Limb (tissue), 2 donors: ENCODE data around the gene ENDOU.

Experiments used
- DNase-seq, 2 donors: peaks; one replicate each; pipeline ENCODE4 v3.0.0-alpha.2; 2016; ENCODE audit errors: extremely low spot score in 2 of 2

Gene ENDOU

GRCh38 chr12:47722136-47722834 is 3.0 kb downstream of the ENDOU start:
- DNase-seq, result peak in 1 of 2 donors; percentile 11

DNA sequence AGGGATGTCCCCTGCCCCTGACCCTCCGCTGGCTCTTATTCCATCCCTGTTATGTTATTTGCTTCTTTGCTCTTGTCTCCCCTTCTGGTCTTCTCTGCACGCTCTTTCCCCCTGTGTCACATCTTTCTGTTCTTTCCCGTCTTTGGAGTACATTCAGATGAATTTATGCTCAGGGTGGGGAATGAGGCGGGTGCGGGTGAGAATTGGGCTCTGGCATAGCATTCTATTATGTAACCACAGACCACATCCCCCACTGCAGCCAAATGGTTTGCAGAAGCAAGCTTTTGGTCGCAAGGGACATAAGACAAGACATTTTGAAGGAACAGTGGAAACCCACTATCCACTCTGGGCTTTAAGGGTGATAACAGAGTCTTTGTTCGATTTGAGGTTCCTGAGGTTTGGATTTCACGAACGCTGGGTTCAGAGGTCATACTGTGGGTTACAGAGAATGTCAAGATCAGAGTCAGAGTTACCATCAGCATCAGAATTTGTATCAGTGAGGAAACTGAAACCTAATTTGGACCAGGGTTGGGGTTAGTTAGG is 3.8 kb downstream of the ENDOU start:
- DNase-seq, result peak in 1 of 2 donors; percentile 16

DNA sequence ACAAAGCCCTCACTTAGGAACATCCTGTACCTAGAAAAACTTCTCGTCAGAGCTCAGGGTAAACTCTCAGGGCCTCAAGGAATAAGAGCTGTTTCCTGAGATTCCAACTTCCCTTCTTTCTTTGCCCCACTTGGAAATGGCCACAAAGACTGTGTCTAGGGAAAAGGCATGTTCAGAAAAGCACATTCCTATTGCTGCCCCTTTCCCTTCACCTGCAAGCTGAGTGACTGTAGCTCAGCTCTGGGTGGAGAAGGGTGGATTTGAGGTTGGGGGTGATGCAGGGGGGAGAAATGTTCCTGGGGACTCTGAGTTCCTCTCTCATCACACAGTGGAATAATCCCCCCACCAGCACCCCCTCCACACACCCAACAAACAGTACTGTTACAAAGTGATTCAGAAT is 6.8 kb downstream of the ENDOU start:
- no peak for DNase-seq

DNA sequence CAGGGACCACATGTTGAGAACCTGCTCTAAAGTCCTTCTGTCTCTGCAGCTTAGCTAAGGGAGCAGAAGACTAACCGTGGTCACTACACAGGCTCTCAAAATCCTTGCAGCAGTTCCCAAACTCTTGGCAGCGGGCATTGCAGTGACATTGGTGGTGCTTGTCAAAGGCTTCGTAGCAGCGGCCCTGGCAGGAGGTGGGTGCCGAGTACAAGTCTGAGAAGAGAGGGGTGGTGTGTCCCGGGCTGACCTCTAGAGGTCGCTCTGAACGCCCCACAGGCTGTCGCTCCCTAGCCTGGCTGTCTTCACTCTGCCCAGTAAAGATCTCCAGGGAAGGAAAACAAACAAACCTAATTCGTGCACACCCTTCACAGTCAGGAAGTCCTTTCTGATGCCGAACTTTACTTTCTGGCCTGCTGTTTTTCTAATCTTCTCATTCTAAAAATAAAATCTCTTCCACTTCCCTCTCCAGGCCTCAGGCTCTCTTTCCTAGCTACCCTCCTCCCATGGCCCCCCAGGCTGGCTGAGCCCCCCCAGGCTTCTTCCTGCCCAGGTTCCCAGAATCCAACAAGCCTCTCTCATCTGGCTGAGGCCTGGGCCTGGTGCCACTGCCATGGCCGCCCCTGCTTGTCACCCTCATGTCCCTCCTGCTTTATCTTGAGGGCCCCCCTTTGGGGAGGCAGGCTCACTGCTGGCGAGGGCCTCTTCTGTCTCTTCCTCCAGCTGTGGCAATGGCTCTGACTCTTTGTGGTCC is 7.7 kb downstream of the ENDOU start:
- peak; percentile 77 to 81 for DNase-seq

DNA sequence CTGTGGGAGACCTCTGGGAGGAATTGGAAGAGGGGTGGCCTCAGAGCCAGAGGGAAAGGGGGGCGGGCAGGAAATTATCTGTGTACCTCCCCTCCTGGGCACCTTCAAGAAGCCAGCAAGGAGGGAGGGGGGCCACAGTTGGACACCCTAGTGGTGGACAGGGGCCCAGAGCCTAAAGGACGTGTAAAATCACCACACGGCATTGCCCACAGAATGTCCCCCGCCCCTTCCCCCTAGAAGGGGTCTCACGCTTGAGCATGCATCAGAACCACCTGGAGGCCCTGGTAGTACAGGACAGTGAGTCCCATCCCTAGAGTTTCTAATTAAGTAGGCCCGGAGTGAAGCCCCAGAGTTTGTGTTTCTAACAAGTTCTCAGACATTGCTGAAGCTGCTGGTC is 8.2 kb downstream of the ENDOU start:
- DNase-seq, result no peak

- DNase-seq, result no peak
Measured at GRCh38 chr12:47715877-47716548, 9.3 kb downstream of the ENDOU start.

- peak; percentile 68 to 83 for DNase-seq
Measured at GRCh38 chr12:47715393-47715876, 9.9 kb downstream of the ENDOU start.

DNA sequence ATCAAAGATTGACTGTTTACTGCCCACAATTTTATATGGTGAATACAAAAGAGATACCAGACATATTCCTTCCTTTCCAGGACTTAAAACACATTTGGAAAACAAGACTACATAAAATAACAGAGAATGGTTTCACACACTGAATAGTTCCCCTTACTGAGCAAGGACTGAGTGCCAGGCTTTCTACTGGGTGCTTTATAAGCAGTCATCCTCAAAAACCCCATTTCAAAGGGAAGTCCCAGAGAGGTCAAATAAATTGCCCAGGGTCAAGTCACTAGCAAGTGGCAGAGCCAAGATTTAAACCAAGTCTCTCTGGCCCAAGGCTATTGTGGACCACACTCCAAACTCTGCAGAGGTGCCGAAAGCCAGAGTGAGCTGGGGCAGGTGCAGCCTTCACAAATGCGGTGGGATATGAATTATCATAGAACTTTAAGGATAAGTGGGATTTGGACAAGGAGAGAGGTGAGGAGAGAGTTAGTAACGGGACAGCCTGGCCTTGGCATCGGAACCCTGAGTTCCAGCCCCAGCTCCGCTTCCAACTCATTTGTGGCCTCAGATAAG is 10.4 kb downstream of the ENDOU start:
- DNase-seq, result no peak

GRCh38 chr12:47712171-47712570 is 13.1 kb downstream of the ENDOU start:
- no peak for DNase-seq

- no peak for DNase-seq
Measured at GRCh38 chr12:47711448-47711847, 13.8 kb downstream of the ENDOU start.

GRCh38 chr12:47710278-47710677 is 15.0 kb downstream of the ENDOU start:
- DNase-seq, result no peak

- DNase-seq, result no peak
Measured at GRCh38 chr12:47709671-47710070, 15.6 kb downstream of the ENDOU start.

- DNase-seq, result no peak
Measured at GRCh38 chr12:47709237-47709636, 16.1 kb downstream of the ENDOU start.

DNA sequence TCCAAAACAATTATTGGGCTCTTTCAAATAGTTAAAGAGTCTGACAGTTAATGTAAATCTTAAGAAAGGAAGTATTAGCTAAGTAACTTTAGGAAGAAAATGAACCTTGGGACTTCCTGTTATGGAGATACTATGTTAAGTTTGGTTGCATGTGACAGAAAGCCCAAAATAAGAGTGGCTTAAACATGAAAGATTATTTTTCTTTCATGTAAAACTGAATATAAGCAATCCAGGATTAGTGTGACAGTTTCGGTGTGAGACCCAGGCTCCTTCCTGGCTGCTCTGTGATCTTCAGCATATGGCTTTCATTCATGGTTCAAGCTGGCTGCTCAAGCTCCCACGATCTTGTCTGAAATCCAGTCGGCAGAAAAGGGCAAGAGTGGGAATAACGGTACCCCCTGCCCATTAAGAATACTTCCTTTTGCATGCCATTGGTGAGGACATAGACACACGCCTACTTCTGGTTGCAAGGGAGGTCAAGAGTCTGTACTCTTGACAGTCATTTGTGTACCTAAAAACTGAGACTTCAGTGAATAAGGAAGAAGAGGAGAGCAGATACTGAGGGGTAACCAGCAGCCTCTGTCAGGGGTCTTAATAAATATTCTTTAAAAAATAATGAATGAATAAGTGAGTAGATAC is 17.3 kb downstream of the ENDOU start:
- DNase-seq, result no peak

GRCh38 chr12:47707355-47707754 is 17.9 kb downstream of the ENDOU start:
- DNase-seq, result no peak

DNA sequence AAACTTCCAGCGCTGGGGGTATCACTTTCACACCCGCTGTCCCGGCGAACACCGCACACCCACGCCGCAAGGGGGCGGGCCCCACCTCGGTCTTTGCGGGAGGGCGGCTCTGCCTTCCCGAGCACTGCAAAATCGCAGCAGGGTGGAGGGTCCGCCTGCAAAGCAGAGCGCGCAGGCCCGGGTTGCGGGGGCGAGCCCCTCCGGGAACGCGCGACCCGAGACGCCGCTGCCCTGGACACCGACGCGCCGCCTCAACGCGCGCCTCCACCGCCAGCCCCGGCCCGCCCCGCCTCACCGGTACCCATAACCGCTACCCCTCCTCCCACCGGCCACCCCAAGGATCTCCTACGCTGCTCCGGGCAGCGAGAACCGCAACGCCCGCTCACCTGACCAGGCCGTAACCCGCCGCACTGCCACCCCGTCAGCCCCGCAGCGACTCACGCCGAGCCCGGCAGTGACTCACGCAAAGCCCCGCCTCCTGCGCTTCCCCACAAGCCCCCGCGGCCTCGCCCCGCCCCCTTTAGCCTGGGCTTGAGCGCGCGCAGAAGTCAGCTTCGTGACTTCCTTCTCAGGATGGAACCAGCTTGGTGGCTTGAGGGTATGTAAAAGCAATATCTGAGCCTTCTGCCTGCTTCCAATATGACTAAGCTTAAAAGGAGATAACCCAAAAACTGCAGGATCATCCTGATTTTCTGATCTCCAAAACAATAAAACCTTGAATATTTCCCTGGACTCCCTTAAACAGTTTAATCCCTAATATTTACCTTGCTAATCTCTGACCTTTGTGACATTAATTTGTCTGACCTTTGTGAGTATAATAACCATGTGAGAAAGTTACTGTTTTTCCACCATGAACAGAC is 19.5 kb downstream of the ENDOU start, which contains the start of gene RPAP3:
Gene RPAP3, minus strand, starts transcription at position 465 of the 860 bp plus-strand sequence. CDS start 3,190 bp downstream, outside the sequence.
- peak; percentile 92 to 96 for DNase-seq

DNA sequence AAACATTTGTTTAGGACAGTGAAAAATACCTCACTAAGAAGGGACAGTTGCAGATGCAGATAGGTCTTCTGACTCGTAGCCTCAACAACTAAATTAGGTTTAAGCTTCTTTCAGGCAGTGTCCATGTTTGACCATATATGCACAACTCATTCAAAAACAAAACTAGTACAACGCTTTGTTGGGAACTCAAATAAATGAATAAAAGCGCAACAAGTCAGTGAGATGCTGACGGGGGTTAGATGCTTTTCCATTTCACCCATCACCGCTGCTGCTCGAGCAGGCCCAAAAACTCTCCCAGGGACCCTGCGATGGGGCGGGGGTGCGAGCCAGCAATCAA is 20.1 kb downstream of the ENDOU start:
- no peak for DNase-seq

GRCh38 chr12:47704719-47705118 is 20.6 kb downstream of the ENDOU start:
- no peak for DNase-seq

DNA sequence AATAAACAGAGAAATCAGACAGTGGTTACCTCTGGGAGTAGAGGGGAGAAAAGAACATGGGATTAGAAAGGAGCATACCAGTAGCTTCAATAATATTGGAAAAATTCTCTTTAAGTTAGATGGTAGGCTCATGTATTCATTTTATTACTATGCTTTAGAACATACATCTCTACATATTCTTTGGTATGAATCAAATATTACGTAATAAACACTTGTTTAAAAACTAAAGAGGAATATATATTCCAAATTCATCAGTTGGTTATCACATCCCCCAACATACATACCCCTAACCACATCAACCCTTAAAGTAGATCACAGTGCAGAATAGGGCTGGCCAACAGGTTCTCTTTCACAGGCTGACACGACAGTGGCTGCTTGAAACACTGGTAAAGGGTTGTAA is 25.0 kb downstream of the ENDOU start:
- DNase-seq, result no peak

GRCh38 chr12:47698631-47699030 is 26.7 kb downstream of the ENDOU start:
- no peak for DNase-seq
